Keratinocyte (primary cell): ENCODE measurements around the gene KCNN2.

Experiments
- CTCF ChIP-seq, 3 experiments: IDR thresholded peaks in 1 of 3; conservative IDR thresholded peaks in 1 of 3; optimal IDR thresholded peaks in 1 of 3; 2 replicates in 2 of 3; 3 replicates in 1 of 3; pipeline versions ENCODE3 to v1.5.1; 2011; ENCODE audit warnings: low read length in 3 of 3, mild to moderate bottlenecking in 3 of 3, moderate library complexity in 2 of 3, control low read depth in 1 of 3, inconsistent platforms in 1 of 3; ENCODE audit not compliant: insufficient read depth in 2 of 3; ENCODE audit errors: extremely low read depth in 1 of 3
- EZH2 ChIP-seq: IDR thresholded peaks from one replicate; pipeline ENCODE4 v1.6.1; 2012; ENCODE audit warnings: inconsistent platforms, mild to moderate bottlenecking, low read length, moderate library complexity

- TF ChIP-seq CTCF (optimal IDR thresholded peaks at IDR 0.05 in 1 of 3, IDR thresholded peaks at IDR 0.05 in 1 of 3, conservative IDR thresholded peaks at IDR 0.05 in 1 of 3; ENCODE audit: extremely low read depth in 1 of 3, insufficient read depth in 2 of 3, low read length in 3 of 3) (no peak), EZH2 (no peak)
Observed at GRCh38 chr5:114324282-114324681, 37.6 kb upstream of the KCNN2 start.
